ENCODE measurements around the gene DNM2.

- TF ChIP-seq CTCF (IDR thresholded peaks at IDR 0.05), result no peak
- TF ChIP-seq EP300 (IDR thresholded peaks at IDR 0.05), result no peak
Measured at GRCh38 chr19:10736916-10737551, 19.2 kb downstream of the DNM2 start.
